H1 (cell line): ENCODE data around the gene ENOPH1.

ENCODE experiments used
- POLR2A ChIP-seq, 2 experiments: IDR thresholded peaks; 1 replicate in 1 of 2; 2 replicates in 1 of 2; pipeline ENCODE4 v1.6.1; 2011; ENCODE audit warnings: low read depth in 2 of 2, low read length in 2 of 2, mild to moderate bottlenecking in 2 of 2; ENCODE audit errors: control extremely low read depth in 1 of 2
- POLR2AphosphoS5 ChIP-seq: IDR thresholded peaks from 2 replicates; pipeline ENCODE4 v1.6.1; 2011; ENCODE audit warnings: low read depth, low read length
- TF ChIP-seq, protein P1 (sequence below), 3 experiments: IDR thresholded peaks; 1 replicate in 2 of 3; 2 replicates in 1 of 3; pipeline versions ENCODE4 v1.5.1 to v1.6.1; 2011; ENCODE audit warnings: low read length in 3 of 3, mild to moderate bottlenecking in 3 of 3, inconsistent platforms in 2 of 3, low read depth in 1 of 3, moderate library complexity in 1 of 3; ENCODE audit not compliant: insufficient read depth in 1 of 3; ENCODE audit errors: control extremely low read depth in 1 of 3

GRCh38 chr4:82501154-82501442 is 70.7 kb downstream of the ENOPH1 start:
- TF ChIP-seq, protein P1, sequence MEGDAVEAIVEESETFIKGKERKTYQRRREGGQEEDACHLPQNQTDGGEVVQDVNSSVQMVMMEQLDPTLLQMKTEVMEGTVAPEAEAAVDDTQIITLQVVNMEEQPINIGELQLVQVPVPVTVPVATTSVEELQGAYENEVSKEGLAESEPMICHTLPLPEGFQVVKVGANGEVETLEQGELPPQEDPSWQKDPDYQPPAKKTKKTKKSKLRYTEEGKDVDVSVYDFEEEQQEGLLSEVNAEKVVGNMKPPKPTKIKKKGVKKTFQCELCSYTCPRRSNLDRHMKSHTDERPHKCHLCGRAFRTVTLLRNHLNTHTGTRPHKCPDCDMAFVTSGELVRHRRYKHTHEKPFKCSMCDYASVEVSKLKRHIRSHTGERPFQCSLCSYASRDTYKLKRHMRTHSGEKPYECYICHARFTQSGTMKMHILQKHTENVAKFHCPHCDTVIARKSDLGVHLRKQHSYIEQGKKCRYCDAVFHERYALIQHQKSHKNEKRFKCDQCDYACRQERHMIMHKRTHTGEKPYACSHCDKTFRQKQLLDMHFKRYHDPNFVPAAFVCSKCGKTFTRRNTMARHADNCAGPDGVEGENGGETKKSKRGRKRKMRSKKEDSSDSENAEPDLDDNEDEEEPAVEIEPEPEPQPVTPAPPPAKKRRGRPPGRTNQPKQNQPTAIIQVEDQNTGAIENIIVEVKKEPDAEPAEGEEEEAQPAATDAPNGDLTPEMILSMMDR (IDR thresholded peaks at IDR 0.05; ENCODE audit: control extremely low read depth in 1 of 3, insufficient read depth in 1 of 3, low read depth in 1 of 3, low read length in 3 of 3): no peak
- TF ChIP-seq POLR2AphosphoS5: no peak
- TF ChIP-seq POLR2A (IDR thresholded peaks at IDR 0.05; ENCODE audit: control extremely low read depth in 1 of 2, low read depth in 2 of 2, low read length in 2 of 2): no peak
